SH-SY5Y (cell line): Measurements from ENCODE around the gene ZNF525.

ENCODE experiments used
- GATA2 ChIP-seq: IDR thresholded peaks from 2 replicates; pipeline ENCODE4 v1.6.1; 2011; ENCODE audit warnings: mild to moderate bottlenecking, low read depth, low read length
- GATA3 ChIP-seq: IDR thresholded peaks from 2 replicates; pipeline ENCODE4 v1.6.1; 2011; ENCODE audit warnings: low read depth, mild to moderate bottlenecking, low read length, moderate library complexity

DNA sequence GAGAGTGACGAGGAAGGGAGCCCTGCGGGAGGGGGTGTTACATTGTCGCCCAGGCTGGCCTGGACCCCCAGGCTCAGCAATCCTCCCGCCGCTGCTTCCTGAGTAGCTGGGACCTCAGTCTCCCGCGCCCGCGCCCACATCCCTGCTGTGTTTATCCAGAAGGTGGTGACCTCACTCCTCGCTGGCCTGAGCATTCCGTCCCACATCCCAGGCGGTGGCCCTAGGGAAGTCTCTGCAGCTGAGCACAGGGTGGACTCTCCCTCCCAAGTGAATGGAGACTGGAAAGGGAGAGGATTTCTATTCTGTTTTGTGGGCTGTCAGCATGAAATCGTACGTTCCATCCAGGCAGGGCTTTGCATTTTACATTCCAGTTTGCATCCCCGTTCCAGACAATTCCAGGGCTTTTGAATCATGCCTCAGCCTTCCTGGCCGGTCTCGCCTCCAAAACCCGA lies 29.0 kb downstream of the ZNF525 start:
- TF ChIP-seq GATA3, result no peak
- TF ChIP-seq GATA2, result no peak; the same call in 1 of the 2 replicates
